Fibroblast of the aortic adventitia (primary cell): ENCODE data around the gene MYL9. TPM values are rescaled to one million over a fixed set of nuclear protein-coding genes. Genes with fewer than 3 reads are reported as not detected.

Experiments used
- DNase-seq: peaks from one replicate; pipeline ENCODE4 v3.0.0-alpha.2; 2010; ENCODE audit warnings: low read depth
- H3K4me3 ChIP-seq: 2 replicates; pipeline ENCODE4 v1.5.1; 2011; ENCODE audit warnings: low read depth, mild to moderate bottlenecking, control low read depth, low read length, moderate library complexity
- CTCF ChIP-seq: IDR thresholded peaks from 2 replicates; pipeline ENCODE4 v1.5.1; 2011; ENCODE audit warnings: mild to moderate bottlenecking, low read length, control low read depth, inconsistent platforms; ENCODE audit not compliant: insufficient read depth
- total RNA-seq: library from RNA; depleted of rRNA; stranded (reverse); fragments of >200 nt; gene quantifications from 2 replicates; pipeline ENCODE4 v1.2.3, GENCODE V29; 2012; ENCODE audit warnings: low replicate concordance

The MYL9 gene
- total RNA-seq, 1 donor, result 43.6 TPM

GRCh38 chr20:36544134-36545018 is 3.1 kb downstream of the MYL9 start:
- peak overlapping the region; percentile 44 for H3K4me3 ChIP-seq
- peak; percentile 14 for TF ChIP-seq CTCF
- DNase-seq, result peak; percentile 80

GRCh38 chr20:36546111-36546736 is 4.9 kb downstream of the MYL9 start:
- no peak for DNase-seq
- no peak overlapping the region for H3K4me3 ChIP-seq
- no peak for TF ChIP-seq CTCF

- TF ChIP-seq CTCF, result no peak
Observed at GRCh38 chr20:36547186-36548005, 6.1 kb downstream of the MYL9 start.

GRCh38 chr20:36548006-36548315 is 6.6 kb downstream of the MYL9 start:
- TF ChIP-seq CTCF, result peak; percentile 9
- no peak for DNase-seq
- no peak overlapping the region for H3K4me3 ChIP-seq

More at GRCh38 chr20:36547186-36548005, 6.1 kb downstream of the MYL9 start:
- H3K4me3 ChIP-seq, result no peak overlapping the region
- no peak for DNase-seq

GRCh38 chr20:36548704-36549627 is 7.6 kb downstream of the MYL9 start:
- no peak for TF ChIP-seq CTCF
- H3K4me3 ChIP-seq, result no peak overlapping the region
- DNase-seq, result no peak

- no peak for DNase-seq
- no peak overlapping the region for H3K4me3 ChIP-seq
- no peak for TF ChIP-seq CTCF
Observed at GRCh38 chr20:36549628-36549941, 8.3 kb downstream of the MYL9 start.
